HUES48 (cell line): ENCODE measurements around the gene TBC1D2.

Experiments
- H3K27ac ChIP-seq: one replicate; pipeline ENCODE4 v1.7.0; 2013; ENCODE audit warnings: low read depth, low read length, inconsistent platforms
- H3K27me3 ChIP-seq: 2 replicates; pipeline ENCODE4 v1.6.1; 2013; ENCODE audit warnings: mild to moderate bottlenecking, low read length; ENCODE audit not compliant: control insufficient read depth, insufficient read depth
- H3K36me3 ChIP-seq: 2 replicates; pipeline ENCODE4 v1.6.1; 2013; ENCODE audit warnings: low read length; ENCODE audit not compliant: control insufficient read depth, insufficient read depth
- H3K4me1 ChIP-seq: 2 replicates; pipeline ENCODE4 v1.6.1; 2013; ENCODE audit warnings: mild to moderate bottlenecking, low read length; ENCODE audit not compliant: control insufficient read depth, insufficient read depth
- H3K4me3 ChIP-seq: 2 replicates; pipeline ENCODE4 v1.5.1; 2013; ENCODE audit warnings: mild to moderate bottlenecking, low read depth, low read length
- H3K9ac ChIP-seq: 2 replicates; pipeline ENCODE4 v1.6.1; 2013; ENCODE audit warnings: mild to moderate bottlenecking, low read depth, low read length, moderate library complexity
- H3K9me3 ChIP-seq: 2 replicates; pipeline ENCODE4 v1.6.1; 2013; ENCODE audit warnings: low read length; ENCODE audit not compliant: control insufficient read depth, insufficient read depth

TBC1D2 gene

GRCh38 chr9:98241357-98242300 lies 13.8 kb downstream of the TBC1D2 start:
- Histone ChIP-seq H3K4me3 (no peak overlapping the region), H3K36me3 (no peaks in the 10 kb centered on the region), H3K4me1 (peaks cover 6% of the 10 kb centered on the region; the same call in 1 of the 2 replicates), H3K9ac (no peak overlapping the region), H3K27ac (no peak overlapping the region), H3K9me3 (no peaks in the 10 kb centered on the region), H3K27me3 (no peaks in the 10 kb centered on the region)

- Histone ChIP-seq H3K9ac (no peak overlapping the region), H3K9me3 (no peaks in the 10 kb centered on the region), H3K27ac (no peak overlapping the region), H3K4me3 (no peak overlapping the region), H3K27me3 (no peaks in the 10 kb centered on the region), H3K4me1 (peaks cover 6% of the 10 kb centered on the region; the same call in 1 of the 2 replicates), H3K36me3 (no peaks in the 10 kb centered on the region)
Observed at GRCh38 chr9:98240475-98240874, 15.0 kb downstream of the TBC1D2 start.

- H3K36me3 ChIP-seq: peaks cover 10% of the 10 kb centered on the region
- no peak overlapping the region for H3K27ac ChIP-seq
- H3K9me3 ChIP-seq: no peaks in the 10 kb centered on the region
- H3K9ac ChIP-seq: no peak overlapping the region
- no peak overlapping the region for H3K4me3 ChIP-seq
- H3K27me3 ChIP-seq: no peaks in the 10 kb centered on the region
- H3K4me1 ChIP-seq: no peaks in the 10 kb centered on the region
Observed at GRCh38 chr9:98236901-98237487, 18.5 kb downstream of the TBC1D2 start.

- Histone ChIP-seq H3K9ac (no peak overlapping the region), H3K27ac (no peak overlapping the region), H3K4me1 (no peaks in the 10 kb centered on the region), H3K9me3 (no peaks in the 10 kb centered on the region), H3K4me3 (no peak overlapping the region), H3K27me3 (no peaks in the 10 kb centered on the region), H3K36me3 (peaks cover 20% of the 10 kb centered on the region)
Observed at GRCh38 chr9:98235126-98235525, 20.3 kb downstream of the TBC1D2 start.

GRCh38 chr9:98234245-98234825 lies 21.1 kb downstream of the TBC1D2 start:
- H3K27me3 ChIP-seq: no peaks in the 10 kb centered on the region
- no peak overlapping the region for H3K27ac ChIP-seq
- H3K4me3 ChIP-seq: no peak overlapping the region
- H3K4me1 ChIP-seq: no peaks in the 10 kb centered on the region
- no peak overlapping the region for H3K9ac ChIP-seq
- H3K9me3 ChIP-seq: no peaks in the 10 kb centered on the region
- H3K36me3 ChIP-seq: peaks cover 24% of the 10 kb centered on the region

- peaks cover 36% of the 10 kb centered on the region for H3K36me3 ChIP-seq
- no peaks in the 10 kb centered on the region for H3K4me1 ChIP-seq
- no peaks in the 10 kb centered on the region for H3K27me3 ChIP-seq
- H3K27ac ChIP-seq: no peak overlapping the region
- no peaks in the 10 kb centered on the region for H3K9me3 ChIP-seq
- H3K9ac ChIP-seq: no peak overlapping the region
- H3K4me3 ChIP-seq: no peak overlapping the region
Observed at GRCh38 chr9:98232926-98233325, 22.5 kb downstream of the TBC1D2 start.

GRCh38 chr9:98231770-98232478 lies 23.5 kb downstream of the TBC1D2 start:
- no peak overlapping the region for H3K4me3 ChIP-seq
- H3K9me3 ChIP-seq: no peaks in the 10 kb centered on the region
- H3K36me3 ChIP-seq: peaks cover 38% of the 10 kb centered on the region
- H3K4me1 ChIP-seq: no peaks in the 10 kb centered on the region
- H3K27ac ChIP-seq: no peak overlapping the region
- H3K27me3 ChIP-seq: no peaks in the 10 kb centered on the region
- H3K9ac ChIP-seq: no peak overlapping the region

- H3K9ac ChIP-seq: no peak overlapping the region
- no peaks in the 10 kb centered on the region for H3K27me3 ChIP-seq
- no peak overlapping the region for H3K27ac ChIP-seq
- H3K4me1 ChIP-seq: no peaks in the 10 kb centered on the region
- peaks cover 44% of the 10 kb centered on the region for H3K36me3 ChIP-seq
- no peaks in the 10 kb centered on the region for H3K9me3 ChIP-seq
- no peak overlapping the region for H3K4me3 ChIP-seq
Observed at GRCh38 chr9:98230789-98231188, 24.7 kb downstream of the TBC1D2 start.

GRCh38 chr9:98230304-98230703 lies 25.1 kb downstream of the TBC1D2 start:
- H3K27ac ChIP-seq: no peak overlapping the region
- H3K36me3 ChIP-seq: peaks cover 44% of the 10 kb centered on the region
- no peaks in the 10 kb centered on the region for H3K4me1 ChIP-seq
- H3K4me3 ChIP-seq: no peak overlapping the region
- H3K27me3 ChIP-seq: no peaks in the 10 kb centered on the region
- H3K9ac ChIP-seq: no peak overlapping the region
- H3K9me3 ChIP-seq: no peaks in the 10 kb centered on the region

- H3K9ac ChIP-seq: no peak overlapping the region
- H3K4me3 ChIP-seq: no peak overlapping the region
- H3K36me3 ChIP-seq: peaks cover 46% of the 10 kb centered on the region
- no peaks in the 10 kb centered on the region for H3K27me3 ChIP-seq
- no peak overlapping the region for H3K27ac ChIP-seq
- no peaks in the 10 kb centered on the region for H3K9me3 ChIP-seq
- H3K4me1 ChIP-seq: no peaks in the 10 kb centered on the region
Observed at GRCh38 chr9:98229620-98230019, 25.8 kb downstream of the TBC1D2 start.
